ENCODE results near the gene KPNB1.

- TF ChIP-seq EP300 (IDR thresholded peaks at IDR 0.05; ENCODE audit: borderline replicate concordance) (no peak), NFIC (IDR thresholded peaks at IDR 0.05) (no peak), FOXM1 (IDR thresholded peaks at IDR 0.05; ENCODE audit: borderline replicate concordance, low read depth) (no peak), CEBPB (IDR thresholded peaks at IDR 0.05) (no peak), YY1 (IDR thresholded peaks at IDR 0.05; ENCODE audit: low read depth) (no peak), MAX (IDR thresholded peaks at IDR 0.05) (no peak)
- TF ChIP-seq, protein P1, sequence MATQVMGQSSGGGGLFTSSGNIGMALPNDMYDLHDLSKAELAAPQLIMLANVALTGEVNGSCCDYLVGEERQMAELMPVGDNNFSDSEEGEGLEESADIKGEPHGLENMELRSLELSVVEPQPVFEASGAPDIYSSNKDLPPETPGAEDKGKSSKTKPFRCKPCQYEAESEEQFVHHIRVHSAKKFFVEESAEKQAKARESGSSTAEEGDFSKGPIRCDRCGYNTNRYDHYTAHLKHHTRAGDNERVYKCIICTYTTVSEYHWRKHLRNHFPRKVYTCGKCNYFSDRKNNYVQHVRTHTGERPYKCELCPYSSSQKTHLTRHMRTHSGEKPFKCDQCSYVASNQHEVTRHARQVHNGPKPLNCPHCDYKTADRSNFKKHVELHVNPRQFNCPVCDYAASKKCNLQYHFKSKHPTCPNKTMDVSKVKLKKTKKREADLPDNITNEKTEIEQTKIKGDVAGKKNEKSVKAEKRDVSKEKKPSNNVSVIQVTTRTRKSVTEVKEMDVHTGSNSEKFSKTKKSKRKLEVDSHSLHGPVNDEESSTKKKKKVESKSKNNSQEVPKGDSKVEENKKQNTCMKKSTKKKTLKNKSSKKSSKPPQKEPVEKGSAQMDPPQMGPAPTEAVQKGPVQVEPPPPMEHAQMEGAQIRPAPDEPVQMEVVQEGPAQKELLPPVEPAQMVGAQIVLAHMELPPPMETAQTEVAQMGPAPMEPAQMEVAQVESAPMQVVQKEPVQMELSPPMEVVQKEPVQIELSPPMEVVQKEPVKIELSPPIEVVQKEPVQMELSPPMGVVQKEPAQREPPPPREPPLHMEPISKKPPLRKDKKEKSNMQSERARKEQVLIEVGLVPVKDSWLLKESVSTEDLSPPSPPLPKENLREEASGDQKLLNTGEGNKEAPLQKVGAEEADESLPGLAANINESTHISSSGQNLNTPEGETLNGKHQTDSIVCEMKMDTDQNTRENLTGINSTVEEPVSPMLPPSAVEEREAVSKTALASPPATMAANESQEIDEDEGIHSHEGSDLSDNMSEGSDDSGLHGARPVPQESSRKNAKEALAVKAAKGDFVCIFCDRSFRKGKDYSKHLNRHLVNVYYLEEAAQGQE (IDR thresholded peaks at IDR 0.05; ENCODE audit: low read depth): no peak
Measured at GRCh38 chr17:47703671-47704070, 54.0 kb downstream of the KPNB1 start.

Measured in Ishikawa (cell line).